Mesenchymal stem cell (in vitro differentiated cells and primary cell): ENCODE results near the gene GRIP1.

Experiments
- DNase-seq: peaks from one replicate; pipeline ENCODE4 v3.0.0-alpha.2; 2013
- H2AFZ ChIP-seq: one replicate; pipeline ENCODE4 v1.6.1; 2013; ENCODE audit warnings: low read depth, mild to moderate bottlenecking, control low read depth, inconsistent platforms, low read length, moderate library complexity
- H2AK5ac ChIP-seq: 2 replicates; pipeline ENCODE4 v1.6.1; 2013; ENCODE audit warnings: low read length, moderate library complexity, mild to moderate bottlenecking, inconsistent platforms; ENCODE audit not compliant: severe bottlenecking
- H2BK120ac ChIP-seq: one replicate; pipeline ENCODE4 v1.6.1; 2013; ENCODE audit warnings: low read depth, mild to moderate bottlenecking, inconsistent platforms, low read length, moderate library complexity
- H2BK12ac ChIP-seq, 2 experiments: one replicate each; pipeline ENCODE4 v1.6.1; 2013; ENCODE audit warnings: inconsistent platforms in 2 of 2, low read length in 2 of 2, mild to moderate bottlenecking in 2 of 2, moderate library complexity in 2 of 2, control low read depth in 1 of 2
- H2BK15ac ChIP-seq: one replicate; pipeline ENCODE4 v1.6.1; 2013; ENCODE audit warnings: mild to moderate bottlenecking, low read depth, inconsistent platforms; ENCODE audit not compliant: poor library complexity, severe bottlenecking
- H2BK5ac ChIP-seq: 2 replicates; pipeline ENCODE4 v1.6.1; 2013; ENCODE audit warnings: low read depth, mild to moderate bottlenecking, low read length, control low read depth, inconsistent platforms; ENCODE audit not compliant: poor library complexity, severe bottlenecking
- H3K14ac ChIP-seq, 2 experiments: one replicate each; pipeline ENCODE4 v1.6.1; 2013; ENCODE audit warnings: inconsistent platforms in 2 of 2, low read length in 2 of 2, control low read depth in 1 of 2, mild to moderate bottlenecking in 1 of 2, moderate library complexity in 1 of 2
- H3K18ac ChIP-seq, 2 experiments: one replicate each; pipeline ENCODE4 v1.6.1; 2013; ENCODE audit warnings: inconsistent platforms in 2 of 2, low read length in 2 of 2, control low read depth in 1 of 2, low read depth in 1 of 2, mild to moderate bottlenecking in 1 of 2
- H3K23ac ChIP-seq, 2 experiments: one replicate each; pipeline ENCODE4 v1.6.1; 2013; ENCODE audit warnings: inconsistent platforms in 2 of 2, low read length in 2 of 2, mild to moderate bottlenecking in 2 of 2, moderate library complexity in 2 of 2, control low read depth in 1 of 2
- H3K27ac ChIP-seq: 2 replicates; pipeline ENCODE4 v1.5.1; 2013; ENCODE audit warnings: mild to moderate bottlenecking, moderate library complexity, low read length, control low read depth, inconsistent platforms; ENCODE audit not compliant: poor library complexity, severe bottlenecking
- H3K27me3 ChIP-seq, 2 experiments: 2 replicates each; pipeline versions ENCODE4 v1.6.1 to v1.7.0; 2013; ENCODE audit warnings: low read length in 2 of 2, mild to moderate bottlenecking in 2 of 2, moderate library complexity in 2 of 2, control low read depth in 1 of 2, inconsistent platforms in 1 of 2; ENCODE audit not compliant: control insufficient read depth in 1 of 2, insufficient read depth in 1 of 2
- H3K36me3 ChIP-seq, 2 experiments: 2 replicates each; pipeline versions ENCODE4 v1.6.1 to v1.7.0; 2013; ENCODE audit warnings: low read length in 2 of 2, control low read depth in 1 of 2, inconsistent platforms in 1 of 2, low read depth in 1 of 2, mild to moderate bottlenecking in 1 of 2; ENCODE audit not compliant: insufficient read depth in 2 of 2, control insufficient read depth in 1 of 2
- H3K4ac ChIP-seq, 2 experiments: one replicate each; pipeline ENCODE4 v1.6.1; 2013; ENCODE audit warnings: inconsistent platforms in 2 of 2, low read length in 2 of 2, mild to moderate bottlenecking in 2 of 2, moderate library complexity in 2 of 2, control low read depth in 1 of 2, low read depth in 1 of 2
- H3K4me1 ChIP-seq: 2 replicates; pipeline ENCODE4 v1.6.1; 2013; ENCODE audit warnings: low read depth, low read length, control low read depth; ENCODE audit not compliant: control insufficient read depth, insufficient read depth
- H3K4me2 ChIP-seq: 2 replicates; pipeline ENCODE4 v1.6.1; 2013; ENCODE audit warnings: low read length, mild to moderate bottlenecking, inconsistent platforms; ENCODE audit not compliant: poor library complexity, severe bottlenecking
- H3K4me3 ChIP-seq, 2 experiments: 2 replicates each; pipeline versions ENCODE4 v1.5.1 to v1.7.0; 2013; ENCODE audit warnings: low read length in 2 of 2, mild to moderate bottlenecking in 2 of 2, control low read depth in 1 of 2, low read depth in 1 of 2; ENCODE audit not compliant: insufficient read depth in 1 of 2
- H3K79me1 ChIP-seq: replicated peaks from 2 replicates; pipeline ENCODE4 v1.6.1; 2013; ENCODE audit warnings: mild to moderate bottlenecking, control low read depth, low read length, inconsistent platforms; ENCODE audit not compliant: poor library complexity, severe bottlenecking
- H3K9ac ChIP-seq: 2 replicates; pipeline ENCODE4 v1.7.0; 2013; ENCODE audit warnings: mild to moderate bottlenecking, low read length, moderate library complexity
- H3K9me3 ChIP-seq: 2 replicates; pipeline ENCODE4 v1.7.0; 2013; ENCODE audit warnings: mild to moderate bottlenecking, low read length; ENCODE audit not compliant: control insufficient read depth
- H4K8ac ChIP-seq: one replicate; pipeline ENCODE4 v1.6.1; 2013; ENCODE audit warnings: inconsistent platforms, mild to moderate bottlenecking, low read length, moderate library complexity
- H4K91ac ChIP-seq: one replicate; pipeline ENCODE4 v1.6.1; 2013; ENCODE audit warnings: mild to moderate bottlenecking, low read length, inconsistent platforms
- WGBS: methylation state at CpG from one replicate; pipeline ENCODE4 v1.1.7; 2013; ENCODE audit warnings: mixed read lengths; 5-methylcytosine and 5-hydroxymethylcytosine counted together

The GRIP1 gene

DNA sequence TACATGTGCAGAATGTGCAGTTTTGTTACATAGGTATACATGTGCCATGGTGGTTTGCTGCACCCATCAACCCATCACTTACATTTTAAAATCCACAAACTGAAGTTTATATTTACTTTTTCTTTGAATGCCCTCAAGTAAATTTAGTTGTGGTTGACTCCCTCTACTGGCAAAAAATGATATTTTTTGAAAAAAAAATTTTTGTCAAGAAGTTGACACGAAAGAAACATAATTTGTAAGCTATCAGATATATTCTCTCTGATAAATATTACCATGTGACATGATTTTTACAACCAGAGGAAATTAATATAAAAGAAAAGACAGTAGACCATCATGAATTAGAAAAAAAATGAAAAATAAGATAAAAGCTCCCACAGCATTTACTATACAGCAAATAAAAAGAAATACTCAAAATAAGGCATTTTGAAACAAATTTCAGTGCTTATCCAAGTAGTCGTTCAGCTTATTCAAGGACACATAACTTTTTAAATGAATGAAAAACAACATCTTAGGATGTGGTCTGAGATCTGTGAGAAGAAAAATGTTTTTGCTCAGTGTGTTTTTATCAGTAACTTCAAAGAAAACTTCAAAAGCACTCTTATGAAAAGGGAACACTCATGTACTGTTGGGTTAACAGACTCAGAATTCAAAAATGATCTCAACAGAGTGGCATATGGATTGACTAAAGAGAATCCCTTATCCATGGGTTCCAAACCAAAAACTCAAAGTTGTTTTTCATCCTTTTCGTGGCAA lies 30.0 kb upstream of the GRIP1 start:
- Histone ChIP-seq H3K14ac (no peak overlapping the region), H2BK5ac (no peak overlapping the region), H2BK15ac (no peak overlapping the region), H2BK12ac (no peak overlapping the region), H2AK5ac (no peak overlapping the region), H3K9me3 (no peaks in the 10 kb centered on the region), H3K18ac (no peak overlapping the region), H3K79me1 (no peaks in the 10 kb centered on the region), H3K27me3 (peaks cover 0 to 5% of the 10 kb centered on the region in 2 experiments), H3K4me1 (no peaks in the 10 kb centered on the region), H4K8ac (no peak overlapping the region), H3K4me3 (no peak overlapping the region), H2AFZ (no peak overlapping the region), H3K4ac (no peak overlapping the region), H3K36me3 (no peaks in the 10 kb centered on the region), H3K27ac (no peak overlapping the region), H3K4me2 (no peak overlapping the region), H3K9ac (no peak overlapping the region), H2BK120ac (no peak overlapping the region), H4K91ac (no peak overlapping the region), H3K23ac (no peak overlapping the region)
- WGBS, result 55% methylated on average over 1 of the region's 3 CpGs
- peak; percentile 13 for DNase-seq

DNA sequence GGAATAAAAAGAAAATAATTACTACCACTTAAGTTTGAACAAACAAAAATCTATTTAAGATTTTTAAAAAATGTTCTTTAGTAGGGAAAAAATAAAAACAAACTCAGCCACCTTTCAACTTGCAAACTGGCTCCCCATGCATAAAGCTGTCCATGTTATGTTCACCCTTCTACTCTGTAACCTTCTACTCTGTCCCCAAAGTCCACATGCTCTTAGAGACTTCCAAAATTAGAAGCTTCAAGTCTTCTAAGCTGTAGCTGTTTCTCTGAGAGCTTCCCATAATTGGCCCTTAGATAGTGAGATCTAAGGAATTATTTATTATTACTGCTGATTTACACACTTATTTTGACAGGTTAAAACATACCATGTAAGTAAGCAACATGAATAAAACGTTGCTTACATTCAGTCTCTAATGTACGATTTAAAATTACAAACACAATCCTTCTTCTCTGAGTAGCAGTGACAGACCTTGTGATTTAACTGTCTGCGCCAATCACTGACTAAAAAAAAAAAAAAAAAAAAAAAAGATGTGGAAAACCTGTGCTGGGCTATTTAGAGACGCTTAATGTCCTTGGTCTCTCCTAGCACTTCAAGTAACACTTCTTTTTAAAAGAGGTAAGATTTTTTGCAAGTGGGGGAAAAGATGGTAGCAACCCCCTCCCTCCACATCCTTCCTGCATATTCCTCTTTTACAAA lies 28.3 kb upstream of the GRIP1 start:
- no peak overlapping the region for H3K14ac ChIP-seq
- no peak overlapping the region for H3K4ac ChIP-seq
- peaks cover 4 to 21% of the 10 kb centered on the region in 2 experiments for H3K27me3 ChIP-seq
- 83% methylated on average over 3 of the region's 4 CpGs for WGBS
- no peak overlapping the region for H3K18ac ChIP-seq
- H3K23ac ChIP-seq, result no peak overlapping the region
- DNase-seq, result no peak
- no peak overlapping the region for H4K91ac ChIP-seq
- H3K4me3 ChIP-seq, result no peak overlapping the region
- H3K27ac ChIP-seq, result no peak overlapping the region
- H3K4me1 ChIP-seq, result no peaks in the 10 kb centered on the region
- no peaks in the 10 kb centered on the region for H3K36me3 ChIP-seq
- H2BK120ac ChIP-seq, result no peak overlapping the region
- no peak overlapping the region for H4K8ac ChIP-seq
- no peak overlapping the region for H3K9ac ChIP-seq
- no peak overlapping the region for H2AFZ ChIP-seq
- H3K9me3 ChIP-seq, result no peaks in the 10 kb centered on the region
- no peaks in the 10 kb centered on the region for H3K79me1 ChIP-seq
- H2BK5ac ChIP-seq, result no peak overlapping the region
- H3K4me2 ChIP-seq, result no peak overlapping the region
- H2BK12ac ChIP-seq, result no peak overlapping the region
- H2AK5ac ChIP-seq, result no peak overlapping the region
- H2BK15ac ChIP-seq, result no peak overlapping the region

DNA sequence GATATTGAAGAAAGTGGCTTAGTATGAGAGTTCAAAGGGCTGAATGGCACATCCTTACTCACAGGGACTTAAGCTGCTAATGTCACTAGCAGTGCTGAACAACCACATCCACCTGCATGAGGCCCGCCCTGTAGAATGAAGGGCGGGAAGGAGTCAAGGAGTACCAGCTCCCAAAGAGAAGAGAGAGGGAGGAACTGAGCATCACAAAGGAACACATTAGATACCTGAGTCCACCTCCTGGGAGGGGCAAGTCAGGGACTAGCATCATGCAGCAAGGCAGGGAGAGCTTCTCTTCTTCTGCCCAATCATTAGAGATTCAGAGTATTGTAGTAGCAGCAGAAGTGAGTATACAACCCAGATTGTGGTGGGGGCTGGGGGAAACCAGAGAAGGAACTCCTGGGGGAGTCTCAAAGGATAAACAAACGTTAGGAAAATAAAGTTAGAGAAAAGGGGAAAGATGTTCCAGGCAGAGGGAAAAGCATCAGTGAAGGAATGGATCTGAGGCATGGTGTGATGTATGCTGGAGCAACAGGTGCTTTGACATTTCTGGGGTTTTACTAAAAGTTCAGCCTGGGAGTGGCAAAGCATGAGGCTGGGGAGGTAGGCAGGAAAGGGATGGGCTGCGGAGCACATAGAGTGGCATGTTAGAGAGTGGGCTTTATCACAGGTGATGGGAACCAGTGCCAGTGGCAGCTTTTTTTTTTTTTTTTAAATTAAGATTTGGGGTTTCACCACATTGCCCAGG lies 21.0 kb upstream of the GRIP1 start:
- Histone ChIP-seq H2AK5ac (no peak overlapping the region), H4K8ac (no peak overlapping the region), H2BK12ac (no peak overlapping the region), H3K36me3 (no peaks in the 10 kb centered on the region), H3K4me3 (no peak overlapping the region), H3K27ac (no peak overlapping the region), H3K4me1 (no peaks in the 10 kb centered on the region), H3K9me3 (no peaks in the 10 kb centered on the region), H3K9ac (no peak overlapping the region), H3K14ac (no peak overlapping the region), H3K79me1 (no peaks in the 10 kb centered on the region), H3K4me2 (no peak overlapping the region), H2BK120ac (no peak overlapping the region), H2BK15ac (no peak overlapping the region), H3K4ac (no peak overlapping the region), H3K18ac (no peak overlapping the region), H2BK5ac (no peak overlapping the region), H3K27me3 (peaks cover 38 to 82% of the 10 kb centered on the region in 2 experiments), H4K91ac (no peak overlapping the region), H3K23ac (no peak overlapping the region), H2AFZ (no peak overlapping the region)
- no peak for DNase-seq
- WGBS, result 64% methylated on average over 4 of the region's 4 CpGs

DNA sequence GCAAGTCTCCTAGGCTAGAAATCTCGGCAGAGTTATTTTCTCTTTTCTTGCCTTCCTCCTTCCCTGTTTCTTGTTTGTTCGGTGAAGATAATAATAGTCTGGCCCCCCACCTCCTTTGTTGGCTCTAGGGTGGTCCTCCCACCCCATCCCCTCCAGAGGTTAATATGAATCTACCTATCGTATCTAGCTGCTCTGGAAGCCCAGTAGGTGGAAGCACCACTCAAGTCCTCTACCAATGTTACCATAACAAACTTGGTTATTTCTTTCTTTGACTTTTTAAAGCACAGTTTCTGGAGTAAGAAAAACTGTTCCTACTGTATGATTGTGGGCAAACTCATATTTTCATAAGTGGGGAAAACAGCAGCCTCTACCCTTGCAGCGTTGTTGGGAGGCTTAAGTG lies 19.7 kb upstream of the GRIP1 start:
- H3K27me3 ChIP-seq, result peaks cover 38 to 77% of the 10 kb centered on the region in 2 experiments
- H3K9me3 ChIP-seq, result no peaks in the 10 kb centered on the region
- no peaks in the 10 kb centered on the region for H3K79me1 ChIP-seq
- H3K4ac ChIP-seq, result no peak overlapping the region
- H2BK15ac ChIP-seq, result no peak overlapping the region
- H3K4me3 ChIP-seq, result no peak overlapping the region
- no peak overlapping the region for H3K9ac ChIP-seq
- H3K18ac ChIP-seq, result no peak overlapping the region
- H2BK120ac ChIP-seq, result no peak overlapping the region
- no peak overlapping the region for H3K4me2 ChIP-seq
- H3K36me3 ChIP-seq, result no peaks in the 10 kb centered on the region
- H4K91ac ChIP-seq, result no peak overlapping the region
- WGBS, result 90% methylated on average over 3 of the region's 4 CpGs
- H2BK5ac ChIP-seq, result no peak overlapping the region
- no peak overlapping the region for H3K14ac ChIP-seq
- H3K23ac ChIP-seq, result no peak overlapping the region
- no peaks in the 10 kb centered on the region for H3K4me1 ChIP-seq
- H2AFZ ChIP-seq, result no peak overlapping the region
- no peak for DNase-seq
- H2BK12ac ChIP-seq, result no peak overlapping the region
- no peak overlapping the region for H3K27ac ChIP-seq
- no peak overlapping the region for H4K8ac ChIP-seq
- no peak overlapping the region for H2AK5ac ChIP-seq
